HTERT RPE-1 (cell line): ENCODE data around the gene KXD1.
"Not testable (repeated sequence)": the region's sequence is repeated elsewhere in the genome, so short reads cannot be mapped to it uniquely, and the experiment has no call there.

ENCODE experiments used
- in situ Hi-C: fragments of 300-500 bp; cut with MboI; formaldehyde crosslinking; loops from 4 replicates; pipeline ENCODE4 v1.14.3; 2020; ENCODE audit warnings: low sequenced_read_pairs

KXD1 gene, protein sequence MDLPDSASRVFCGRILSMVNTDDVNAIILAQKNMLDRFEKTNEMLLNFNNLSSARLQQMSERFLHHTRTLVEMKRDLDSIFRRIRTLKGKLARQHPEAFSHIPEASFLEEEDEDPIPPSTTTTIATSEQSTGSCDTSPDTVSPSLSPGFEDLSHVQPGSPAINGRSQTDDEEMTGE

DNA sequence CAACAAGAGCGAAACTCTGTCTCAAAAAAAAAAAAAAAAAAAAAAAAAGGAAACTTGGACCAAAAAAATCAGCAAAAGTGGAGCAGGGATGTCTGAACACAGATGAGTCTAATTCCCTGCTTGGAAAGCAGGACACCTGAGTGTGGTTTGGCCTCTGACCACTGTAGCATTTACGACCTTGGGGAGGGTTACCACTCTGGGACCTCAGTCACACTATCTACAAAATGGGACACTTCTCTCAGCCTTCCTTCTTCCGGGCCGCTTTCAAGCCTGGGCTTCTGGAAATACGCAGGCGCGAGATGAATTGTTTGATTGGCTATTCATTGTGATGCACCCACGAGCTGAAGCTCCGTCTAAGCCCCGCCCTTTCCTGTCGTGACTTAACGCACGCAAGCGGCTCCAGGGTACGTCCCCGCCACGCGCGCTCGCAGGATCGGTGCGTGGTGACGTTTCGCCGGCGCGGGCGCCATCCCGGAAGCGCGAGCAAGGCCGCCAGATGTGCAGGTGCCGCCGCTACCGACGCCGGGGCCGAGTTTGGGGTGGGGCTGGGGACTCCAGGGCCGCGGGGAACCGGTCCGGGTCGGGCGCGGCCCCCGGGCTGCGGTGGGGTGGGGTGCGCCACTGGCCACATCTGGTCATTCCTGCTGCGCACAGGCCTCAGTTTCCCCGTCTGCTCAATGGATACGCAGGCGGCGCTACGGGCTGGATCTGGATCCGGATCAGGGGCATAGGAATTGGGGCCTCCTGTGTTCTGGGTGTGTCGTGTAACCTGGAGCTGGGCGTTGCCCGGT is at the start of gene KXD1:
KXD1 (plus strand) TSS at position 460 of the 791 bp plus-strand sequence. CDS start 4,187 bp downstream, outside the sequence.
- in situ Hi-C loops, result no loop called here

GRCh38 chr19:18508585-18508984 is 49.1 kb upstream of the KXD1 start:
- in situ Hi-C loops, result no loop called here

GRCh38 chr19:18510216-18510615 is 47.5 kb upstream of the KXD1 start:
- in situ Hi-C loops, result no loop called here

DNA sequence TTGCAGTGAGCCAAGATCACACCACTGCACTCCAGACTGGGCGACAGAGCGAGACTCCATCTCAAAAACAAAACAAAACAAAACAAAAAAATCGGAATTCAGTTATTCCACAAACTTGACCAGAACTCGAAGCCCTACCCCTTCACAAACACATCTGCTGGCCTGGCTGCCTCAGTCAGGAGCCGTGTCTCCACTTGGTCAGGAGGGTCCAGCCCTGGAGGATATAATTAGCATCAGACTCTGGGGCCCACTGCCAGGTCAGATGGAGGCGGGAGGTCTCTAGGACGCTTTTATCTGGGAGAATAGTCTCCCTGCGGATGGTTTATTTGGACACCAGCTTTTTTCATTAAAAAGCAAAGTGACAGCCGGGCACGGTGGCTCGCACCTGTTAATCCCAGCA is 43.8 kb upstream of the KXD1 start:
- in situ Hi-C loops, result no loop called here

- in situ Hi-C loops, result no loop called here
These were observed 42.6 kb upstream of the KXD1 start for GRCh38 chr19:18514800-18515682.

GRCh38 chr19:18515959-18516358 is 41.7 kb upstream of the KXD1 start:
- in situ Hi-C loops, result no loop called here

- in situ Hi-C loops, result no loop called here
These were observed 40.1 kb upstream of the KXD1 start for GRCh38 chr19:18517606-18518005.

GRCh38 chr19:18518639-18519038 is 39.0 kb upstream of the KXD1 start:
- in situ Hi-C loops, result no loop called here

DNA sequence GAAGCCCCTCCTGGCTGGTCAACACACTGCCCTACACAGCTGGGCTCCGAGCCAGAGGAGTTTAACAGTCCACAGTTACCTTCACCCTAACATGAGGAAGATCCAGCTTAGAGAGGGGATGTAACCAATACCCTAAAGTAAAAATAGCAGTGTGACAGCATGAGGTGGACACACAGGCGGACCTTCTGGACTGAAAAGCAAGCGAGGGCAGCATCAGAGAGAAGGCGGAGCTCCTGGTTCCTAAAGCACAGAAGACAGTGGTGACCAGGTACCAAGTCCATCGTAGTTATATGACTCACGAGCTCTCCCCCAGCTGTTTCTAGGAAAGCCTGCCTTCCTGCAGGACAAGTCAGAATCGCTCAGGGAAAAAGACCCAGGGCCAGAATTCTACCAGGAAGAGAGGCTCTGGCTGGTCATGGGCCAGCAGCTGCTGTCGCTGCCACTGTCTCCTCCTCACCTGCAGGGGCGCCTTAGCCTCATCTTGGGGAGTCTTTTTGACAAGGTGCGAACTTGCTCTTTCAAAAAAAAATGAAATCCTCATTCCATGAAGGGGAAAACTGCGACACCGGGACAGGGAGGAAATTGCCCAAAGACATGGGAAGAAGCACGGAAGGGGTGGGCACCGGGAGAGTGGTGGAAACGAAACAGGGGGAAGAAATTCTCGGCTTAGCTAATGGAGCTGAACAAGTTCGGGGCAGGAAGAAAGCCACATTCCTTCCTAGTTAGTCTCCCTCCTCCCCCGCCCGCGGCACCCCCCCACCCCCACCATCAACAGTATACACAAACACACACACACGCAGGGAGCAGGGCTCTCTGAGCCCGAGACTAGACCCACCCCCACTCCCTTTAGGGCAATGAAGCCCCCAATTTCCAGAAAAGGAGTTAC is 37.5 kb upstream of the KXD1 start:
- in situ Hi-C loops, result no loop called here

- in situ Hi-C loops, result no loop called here
These were observed 36.6 kb upstream of the KXD1 start for GRCh38 chr19:18520848-18521691.

DNA sequence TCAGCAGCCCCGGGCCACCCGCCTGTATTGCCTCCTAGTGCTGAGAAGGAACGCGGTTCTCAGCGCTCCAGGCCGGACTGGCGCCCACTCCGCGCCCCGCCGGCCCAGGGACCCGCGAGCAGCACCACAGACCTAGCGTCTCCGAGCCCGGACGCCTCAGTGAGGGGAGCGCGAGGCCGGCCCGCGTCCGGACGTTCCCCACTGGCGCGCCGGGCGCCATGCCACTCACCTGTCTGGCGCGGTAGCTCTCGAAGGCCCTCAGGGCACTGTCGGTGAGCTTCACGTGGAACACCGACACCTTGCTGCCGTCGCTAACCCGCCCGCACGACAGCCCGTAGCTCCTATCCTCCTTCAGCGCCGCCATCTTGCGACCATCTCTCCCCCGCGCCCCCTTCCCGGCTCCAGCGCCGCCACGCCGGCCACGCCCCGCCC is 36.0 kb upstream of the KXD1 start, which contains the start of gene ELL:
ELL (minus strand) TSS at position 379 of the 432 bp plus-strand sequence; CDS start at position 364, 15 bp downstream.
- in situ Hi-C loops, result no loop called here

- in situ Hi-C loops, result no loop called here
These were observed 35.4 kb upstream of the KXD1 start for GRCh38 chr19:18522124-18522861.

DNA sequence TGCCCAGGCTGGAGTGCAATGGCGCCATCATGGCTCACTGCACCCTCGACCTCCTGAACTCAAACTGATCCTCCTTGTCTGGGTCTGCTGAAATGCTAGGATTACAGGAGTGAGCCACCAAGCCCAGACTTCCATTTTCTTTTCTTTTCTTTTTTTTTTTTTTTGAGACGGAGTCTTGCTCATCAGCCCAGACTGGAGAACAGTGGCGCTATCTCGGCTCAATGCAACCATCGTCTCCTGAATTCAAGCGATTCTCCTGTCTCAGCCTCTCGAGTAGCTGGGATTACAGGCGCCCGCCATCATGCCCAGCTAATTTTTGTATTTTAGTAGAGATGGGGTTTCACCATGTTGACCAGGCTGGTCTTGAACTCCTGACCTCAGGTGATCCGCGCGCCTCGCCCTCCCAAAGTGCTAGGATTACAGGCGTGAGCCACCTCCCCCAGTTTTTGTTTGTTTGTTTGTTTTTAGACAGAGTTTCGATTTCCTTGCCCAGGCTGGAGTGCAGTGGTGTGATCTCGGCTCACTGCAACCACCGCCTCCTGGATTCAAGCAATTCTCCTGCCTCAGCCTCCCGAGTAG is 34.7 kb upstream of the KXD1 start:
- in situ Hi-C loops, result not testable (repeated sequence)

GRCh38 chr19:18523841-18524240 is 33.8 kb upstream of the KXD1 start:
- in situ Hi-C loops, result no loop called here

DNA sequence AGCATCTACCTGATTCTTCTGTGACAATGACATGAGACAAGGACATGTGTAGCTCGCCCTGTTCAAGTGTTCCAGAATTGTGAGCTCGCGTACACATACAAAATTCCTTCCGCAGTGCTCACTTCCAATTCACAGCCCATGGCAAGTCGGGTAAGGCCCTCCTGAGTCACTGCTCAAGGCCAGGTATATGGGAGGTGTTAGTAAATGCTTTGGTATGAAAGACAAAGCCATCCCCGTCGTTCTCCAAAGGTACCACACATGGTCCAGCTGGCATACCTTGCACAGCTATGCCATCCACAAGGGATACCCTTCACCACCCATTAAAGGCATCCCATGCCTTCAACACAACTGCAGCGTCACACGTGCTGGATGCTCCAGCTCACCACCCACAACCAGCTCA is 31.4 kb upstream of the KXD1 start:
- in situ Hi-C loops, result no loop called here

GRCh38 chr19:18529782-18530181 is 27.9 kb upstream of the KXD1 start:
- in situ Hi-C loops, result no loop called here

DNA sequence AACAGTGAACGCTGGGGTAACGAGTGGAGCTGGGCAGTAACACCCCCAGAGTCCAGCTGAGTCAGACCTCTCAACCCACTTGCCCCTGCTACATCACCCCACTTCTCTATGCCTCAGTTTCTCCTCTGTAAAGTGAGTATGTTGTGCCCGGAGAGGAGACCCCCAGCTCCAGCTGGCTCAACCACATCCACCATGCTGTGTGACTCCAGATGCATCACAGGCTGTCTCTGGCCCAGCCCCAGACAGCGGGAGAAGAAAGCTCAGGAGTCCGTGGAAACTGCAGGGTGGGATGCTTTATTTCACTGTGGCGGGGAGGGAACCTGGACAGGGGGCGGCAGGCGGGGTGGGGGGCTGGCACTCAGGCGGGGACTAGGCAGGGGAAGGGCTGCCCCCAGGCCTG is 26.2 kb upstream of the KXD1 start:
- in situ Hi-C loops, result no loop called here

- in situ Hi-C loops, result no loop called here
These were observed 25.3 kb upstream of the KXD1 start for GRCh38 chr19:18532168-18532890.
